Lower leg skin (tissue), 4 donors: Measurements from ENCODE around the gene C16orf90. TPM values are rescaled to one million over a fixed set of nuclear protein-coding genes. Genes with fewer than 3 reads are reported as not detected.

Experiments used
- DNase-seq, 2 donors: peaks; one replicate each; pipeline ENCODE4 v3.0.0-alpha.2; 2019; ENCODE audit warnings: low spot score in 2 of 2
- H3K4me3 ChIP-seq: fragments of 200-600 bp; sonication (generic); 2 replicates; pipeline ENCODE4 v1.5.1; 2017; ENCODE audit warnings: mild to moderate bottlenecking, low read depth; ENCODE audit not compliant: poor library complexity, severe bottlenecking
- POLR2A ChIP-seq, 2 donors: fragments of 450-650 bp; IDR thresholded peaks; one replicate each; pipeline ENCODE4 v1.6.1; 2016 to 2017; ENCODE audit warnings: antibody characterized with exemption in 2 of 2, mild to moderate bottlenecking in 1 of 2, moderate library complexity in 1 of 2
- WGBS, 2 donors: methylation state at CpG; one replicate each; pipeline ENCODE4 v1.1.5; 2018; 5-methylcytosine and 5-hydroxymethylcytosine counted together
- intact Hi-C: fragments of 100-400 bp; cut with DNase I; formaldehyde crosslinking; loops from one replicate; pipeline ENCODE4 v1.15.0; 2023; ENCODE audit warnings: low total_unique reads
- total RNA-seq, 4 donors: library from RNA; depleted of rRNA; stranded (reverse); fragments of >200 nt; gene quantifications; one replicate each; pipeline ENCODE4 v1.1.0, GENCODE V29; 2016
- TF ChIP-seq, protein P1 (sequence below), 3 donors: fragments of 450-650 bp; IDR thresholded peaks; one replicate each; pipeline ENCODE4 v1.5.1; 2016; ENCODE audit warnings: antibody characterized with exemption in 3 of 3, mild to moderate bottlenecking in 3 of 3, moderate library complexity in 2 of 3

Gene C16orf90
- total RNA-seq, 4 donors from 2014 or later: not detected

DNA sequence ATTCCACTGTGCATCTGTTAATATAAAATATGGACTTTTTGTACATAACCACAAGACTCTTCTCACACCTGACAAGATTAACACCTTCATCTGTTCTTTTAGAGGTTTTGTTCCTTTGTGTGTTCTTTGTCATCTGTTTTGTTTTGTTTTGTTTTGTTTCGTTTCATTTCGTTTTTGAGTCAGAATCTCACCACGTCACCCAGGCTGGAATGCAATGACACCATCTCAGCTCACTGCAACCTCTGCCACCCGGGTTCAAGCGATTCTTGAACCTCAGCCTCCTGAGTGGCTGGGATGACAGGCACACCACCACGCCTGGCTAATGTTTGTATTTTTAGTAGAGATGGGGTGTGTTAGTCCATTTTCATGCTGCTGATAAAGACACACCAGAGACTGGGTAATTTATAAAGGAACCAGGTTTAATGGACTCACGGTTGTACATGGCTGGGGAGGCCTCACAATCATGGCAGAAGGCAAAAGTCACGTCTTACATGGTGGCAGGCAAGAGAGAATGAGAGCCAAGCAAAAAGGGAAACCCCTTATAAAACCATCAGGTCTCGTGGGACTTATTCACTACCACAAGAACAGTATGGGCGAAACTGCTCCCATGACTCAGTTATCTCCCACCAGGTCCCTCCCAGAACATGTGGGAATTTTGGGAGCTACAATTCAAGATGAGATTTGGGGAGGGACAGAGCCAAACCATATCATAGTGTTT lies 22.3 kb downstream of the C16orf90 start:
- TF ChIP-seq, protein P1, sequence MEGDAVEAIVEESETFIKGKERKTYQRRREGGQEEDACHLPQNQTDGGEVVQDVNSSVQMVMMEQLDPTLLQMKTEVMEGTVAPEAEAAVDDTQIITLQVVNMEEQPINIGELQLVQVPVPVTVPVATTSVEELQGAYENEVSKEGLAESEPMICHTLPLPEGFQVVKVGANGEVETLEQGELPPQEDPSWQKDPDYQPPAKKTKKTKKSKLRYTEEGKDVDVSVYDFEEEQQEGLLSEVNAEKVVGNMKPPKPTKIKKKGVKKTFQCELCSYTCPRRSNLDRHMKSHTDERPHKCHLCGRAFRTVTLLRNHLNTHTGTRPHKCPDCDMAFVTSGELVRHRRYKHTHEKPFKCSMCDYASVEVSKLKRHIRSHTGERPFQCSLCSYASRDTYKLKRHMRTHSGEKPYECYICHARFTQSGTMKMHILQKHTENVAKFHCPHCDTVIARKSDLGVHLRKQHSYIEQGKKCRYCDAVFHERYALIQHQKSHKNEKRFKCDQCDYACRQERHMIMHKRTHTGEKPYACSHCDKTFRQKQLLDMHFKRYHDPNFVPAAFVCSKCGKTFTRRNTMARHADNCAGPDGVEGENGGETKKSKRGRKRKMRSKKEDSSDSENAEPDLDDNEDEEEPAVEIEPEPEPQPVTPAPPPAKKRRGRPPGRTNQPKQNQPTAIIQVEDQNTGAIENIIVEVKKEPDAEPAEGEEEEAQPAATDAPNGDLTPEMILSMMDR (IDR thresholded peaks at IDR 0.05): no peak
- no peak for TF ChIP-seq POLR2A (IDR thresholded peaks at IDR 0.05)
- DNase-seq: no peak
- 84 to 86% methylated on average over 10 of the region's 10 CpGs for WGBS, 2 donors
- intact Hi-C loops: no loop called here
- H3K4me3 ChIP-seq: no peak overlapping the region

DNA sequence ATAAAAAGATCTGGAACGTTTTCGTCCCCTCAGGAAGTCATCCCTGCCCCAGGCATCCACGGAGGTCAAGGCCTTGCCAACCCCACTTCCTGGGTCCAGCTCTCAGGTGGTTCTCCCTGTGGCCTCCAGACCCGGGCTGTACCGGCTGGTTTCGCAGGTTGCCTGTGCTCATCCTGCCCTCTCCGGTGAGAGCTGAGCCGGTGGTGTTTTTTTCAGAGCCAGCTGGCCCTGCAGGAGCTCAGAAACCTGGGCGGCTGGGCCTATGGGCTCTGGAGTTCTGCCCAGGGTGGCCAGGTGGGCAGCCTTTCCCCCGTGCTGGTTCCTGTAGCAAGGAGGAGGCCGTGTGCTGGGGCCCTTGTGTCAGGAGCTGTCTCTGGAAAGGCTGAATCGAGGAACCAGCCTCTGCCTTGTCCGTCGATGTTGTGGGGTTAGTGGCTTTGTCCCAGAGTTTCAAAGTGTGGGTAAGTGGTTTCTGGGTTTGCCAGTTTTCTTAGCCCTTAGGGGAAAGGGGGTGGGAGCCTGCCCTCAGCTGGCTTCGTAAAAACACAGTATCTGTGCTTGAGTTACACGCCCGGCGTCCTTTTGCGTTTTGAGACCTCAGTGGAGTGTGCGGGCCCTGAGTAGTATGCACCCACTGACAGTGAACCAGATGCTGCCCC lies 23.6 kb downstream of the C16orf90 start:
- no peak for DNase-seq
- no peak overlapping the region for H3K4me3 ChIP-seq
- TF ChIP-seq, protein P1 (IDR thresholded peaks at IDR 0.05): no peak
- TF ChIP-seq POLR2A (IDR thresholded peaks at IDR 0.05): no peak
- 83 to 90% methylated on average over 20 of the region's 20 CpGs for WGBS, 2 donors
- intact Hi-C loops: no loop called here

GRCh38 chr16:3470723-3471122 lies 24.6 kb downstream of the C16orf90 start:
- 91 to 96% methylated on average over 9 of the region's 9 CpGs for WGBS, 2 donors
- intact Hi-C loops: no loop called here

GRCh38 chr16:3469736-3470135 lies 25.6 kb downstream of the C16orf90 start:
- DNase-seq: no peak
- H3K4me3 ChIP-seq: no peak overlapping the region
- intact Hi-C loops: no loop called here
- 76 to 86% methylated on average over 1 to 7 of the region's 7 CpGs for WGBS, 2 donors
- TF ChIP-seq, protein P1 (IDR thresholded peaks at IDR 0.05): no peak
- no peak for TF ChIP-seq POLR2A (IDR thresholded peaks at IDR 0.05)

More at GRCh38 chr16:3470723-3471122, 24.6 kb downstream of the C16orf90 start:
- H3K4me3 ChIP-seq: no peak overlapping the region
- TF ChIP-seq, protein P1 (IDR thresholded peaks at IDR 0.05): no peak
- no peak for TF ChIP-seq POLR2A (IDR thresholded peaks at IDR 0.05)
- DNase-seq: no peak

DNA sequence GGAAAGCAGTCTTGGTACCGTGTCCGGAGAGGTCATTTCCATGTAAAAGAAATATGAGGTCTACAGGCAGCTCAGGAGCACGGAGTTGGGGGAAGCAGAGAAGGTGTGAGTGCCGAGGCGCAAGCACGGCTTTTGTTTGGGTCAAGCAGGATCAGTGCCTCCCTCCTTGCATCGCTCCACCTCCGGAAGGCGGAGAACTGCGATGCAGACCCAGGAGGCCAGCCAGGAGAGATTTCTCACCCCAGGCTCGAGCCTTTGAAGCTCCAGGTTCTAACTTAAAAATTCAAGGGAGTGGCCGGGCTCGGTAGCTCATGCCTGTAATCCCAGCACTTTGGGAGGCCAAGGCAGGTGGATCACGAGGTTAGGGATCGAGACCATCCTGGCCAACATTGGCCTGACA lies 26.8 kb downstream of the C16orf90 start:
- H3K4me3 ChIP-seq: no peak overlapping the region
- 72 to 77% methylated on average over 14 to 15 of the region's 15 CpGs for WGBS, 2 donors
- no peak for DNase-seq
- no peak for TF ChIP-seq POLR2A (IDR thresholded peaks at IDR 0.05)
- TF ChIP-seq, protein P1 (IDR thresholded peaks at IDR 0.05): no peak
- intact Hi-C loops: no loop called here
